Nephron (organoid): ENCODE measurements around the gene GALNT9.
A peak's percentile ranks its signal among the peaks of the same experiment; 100 is the strongest.

Source experiments
- H3K27ac Mint-ChIP-seq, 3 experiments: 2 replicates each; pipeline ENCODE4 v1.8.0; 2020; ENCODE audit warnings: mixed read lengths in 3 of 3, mild to moderate bottlenecking in 2 of 3, moderate library complexity in 1 of 3
- H3K27me3 Mint-ChIP-seq: 2 replicates; pipeline ENCODE4 v1.8.0; 2021; ENCODE audit warnings: low read depth, mild to moderate bottlenecking, moderate library complexity, mixed read lengths
- H3K36me3 Mint-ChIP-seq: 2 replicates; pipeline ENCODE4 v1.8.0; 2020; ENCODE audit warnings: low read depth, mixed read lengths
- H3K4me1 Mint-ChIP-seq: 2 replicates; pipeline ENCODE4 v1.8.0; 2020; ENCODE audit warnings: mixed read lengths
- H3K4me3 Mint-ChIP-seq, 3 experiments: 2 replicates each; pipeline ENCODE4 v1.8.0; 2020; ENCODE audit warnings: mild to moderate bottlenecking in 3 of 3, mixed read lengths in 3 of 3, moderate library complexity in 2 of 3
- H3K9me3 Mint-ChIP-seq: 2 replicates; pipeline ENCODE4 v1.8.0; 2020; ENCODE audit warnings: mixed read lengths
- TF ChIP-seq, protein P1 (sequence below), 3 experiments: fragments of 200-600 bp; sonication (generic); IDR thresholded peaks; one replicate each; pipeline ENCODE4 v1.5.0; 2021; ENCODE audit warnings: antibody characterized with exemption in 3 of 3; ENCODE audit not compliant: unreplicated experiment in 3 of 3

GALNT9 gene

DNA sequence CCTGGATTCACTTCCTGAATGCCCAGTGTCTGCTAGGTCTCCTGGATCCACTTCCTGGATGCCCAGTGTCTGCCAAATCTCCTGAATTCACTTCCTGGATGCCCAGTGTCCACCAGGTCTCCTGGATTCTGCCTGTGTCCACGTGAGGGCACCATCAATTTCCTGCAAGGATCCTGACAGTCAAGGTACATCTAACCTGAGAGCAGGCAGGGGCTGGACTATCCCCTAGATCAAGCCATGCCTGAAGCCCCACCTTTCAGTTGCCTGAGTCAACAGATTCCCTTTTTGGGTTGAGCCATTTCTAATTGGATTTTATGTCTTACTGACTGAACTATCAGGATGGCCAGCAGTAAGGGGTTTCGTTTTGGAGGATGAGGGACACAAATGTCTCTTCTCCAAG lies 49.5 kb downstream of the GALNT9 start:
- TF ChIP-seq, protein P1, sequence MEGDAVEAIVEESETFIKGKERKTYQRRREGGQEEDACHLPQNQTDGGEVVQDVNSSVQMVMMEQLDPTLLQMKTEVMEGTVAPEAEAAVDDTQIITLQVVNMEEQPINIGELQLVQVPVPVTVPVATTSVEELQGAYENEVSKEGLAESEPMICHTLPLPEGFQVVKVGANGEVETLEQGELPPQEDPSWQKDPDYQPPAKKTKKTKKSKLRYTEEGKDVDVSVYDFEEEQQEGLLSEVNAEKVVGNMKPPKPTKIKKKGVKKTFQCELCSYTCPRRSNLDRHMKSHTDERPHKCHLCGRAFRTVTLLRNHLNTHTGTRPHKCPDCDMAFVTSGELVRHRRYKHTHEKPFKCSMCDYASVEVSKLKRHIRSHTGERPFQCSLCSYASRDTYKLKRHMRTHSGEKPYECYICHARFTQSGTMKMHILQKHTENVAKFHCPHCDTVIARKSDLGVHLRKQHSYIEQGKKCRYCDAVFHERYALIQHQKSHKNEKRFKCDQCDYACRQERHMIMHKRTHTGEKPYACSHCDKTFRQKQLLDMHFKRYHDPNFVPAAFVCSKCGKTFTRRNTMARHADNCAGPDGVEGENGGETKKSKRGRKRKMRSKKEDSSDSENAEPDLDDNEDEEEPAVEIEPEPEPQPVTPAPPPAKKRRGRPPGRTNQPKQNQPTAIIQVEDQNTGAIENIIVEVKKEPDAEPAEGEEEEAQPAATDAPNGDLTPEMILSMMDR (IDR thresholded peaks at IDR 0.05; ENCODE audit: unreplicated experiment in 3 of 3) = no peak
- no peak overlapping the region for H3K4me3 Mint-ChIP-seq
- peaks cover 28% of the 10 kb centered on the region for H3K27me3 Mint-ChIP-seq
- no peaks in the 10 kb centered on the region for H3K9me3 Mint-ChIP-seq
- no peaks in the 10 kb centered on the region for H3K36me3 Mint-ChIP-seq
- H3K27ac Mint-ChIP-seq = peak overlapping the region; percentile 47 to 55 (median 54)
- peaks cover 59% of the 10 kb centered on the region for H3K4me1 Mint-ChIP-seq

DNA sequence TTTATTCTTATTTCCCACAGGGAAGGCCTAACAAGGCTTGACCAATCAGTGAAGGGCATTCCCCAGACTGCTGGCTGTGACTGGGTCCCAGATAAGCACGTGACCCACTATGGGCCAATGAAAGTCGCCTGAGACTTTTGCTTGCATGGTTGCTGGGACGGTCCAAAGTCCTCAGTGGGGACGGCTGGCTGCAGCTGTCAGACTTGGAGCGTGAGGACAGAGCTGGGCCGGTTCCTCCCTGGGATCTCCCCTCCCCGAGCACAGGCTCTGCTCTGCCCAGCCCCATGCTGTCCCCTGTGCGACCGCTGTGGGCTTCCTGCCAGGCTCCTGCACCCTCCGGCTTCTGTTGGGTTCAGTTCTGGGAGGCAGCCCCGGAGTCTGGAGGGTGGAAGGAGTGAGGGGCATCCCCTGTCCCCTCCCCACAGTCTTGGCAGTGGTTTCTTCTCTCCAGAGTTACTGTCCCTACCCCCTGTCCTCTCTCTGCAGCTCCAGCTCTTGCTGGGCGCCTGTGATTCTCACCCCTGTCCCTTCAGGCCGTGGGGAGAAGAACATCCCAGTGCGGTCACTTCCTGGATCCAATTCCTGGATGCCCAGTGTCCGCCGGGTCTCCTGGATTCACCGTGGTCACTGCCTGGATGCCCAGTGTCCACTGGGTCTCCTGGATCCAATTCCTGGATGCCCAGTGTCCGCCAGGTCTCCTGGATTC lies 50.1 kb downstream of the GALNT9 start:
- TF ChIP-seq, protein P1 (IDR thresholded peaks at IDR 0.05; ENCODE audit: unreplicated experiment in 3 of 3) = no peak
- peak overlapping the region; percentile 47 to 81 (median 55) for H3K27ac Mint-ChIP-seq
- H3K9me3 Mint-ChIP-seq = no peaks in the 10 kb centered on the region
- H3K27me3 Mint-ChIP-seq = peaks cover 30% of the 10 kb centered on the region
- H3K4me3 Mint-ChIP-seq = peak overlapping the region in 1 of 3 experiments; percentile 53
- H3K4me1 Mint-ChIP-seq = peaks cover 62% of the 10 kb centered on the region
- no peaks in the 10 kb centered on the region for H3K36me3 Mint-ChIP-seq

DNA sequence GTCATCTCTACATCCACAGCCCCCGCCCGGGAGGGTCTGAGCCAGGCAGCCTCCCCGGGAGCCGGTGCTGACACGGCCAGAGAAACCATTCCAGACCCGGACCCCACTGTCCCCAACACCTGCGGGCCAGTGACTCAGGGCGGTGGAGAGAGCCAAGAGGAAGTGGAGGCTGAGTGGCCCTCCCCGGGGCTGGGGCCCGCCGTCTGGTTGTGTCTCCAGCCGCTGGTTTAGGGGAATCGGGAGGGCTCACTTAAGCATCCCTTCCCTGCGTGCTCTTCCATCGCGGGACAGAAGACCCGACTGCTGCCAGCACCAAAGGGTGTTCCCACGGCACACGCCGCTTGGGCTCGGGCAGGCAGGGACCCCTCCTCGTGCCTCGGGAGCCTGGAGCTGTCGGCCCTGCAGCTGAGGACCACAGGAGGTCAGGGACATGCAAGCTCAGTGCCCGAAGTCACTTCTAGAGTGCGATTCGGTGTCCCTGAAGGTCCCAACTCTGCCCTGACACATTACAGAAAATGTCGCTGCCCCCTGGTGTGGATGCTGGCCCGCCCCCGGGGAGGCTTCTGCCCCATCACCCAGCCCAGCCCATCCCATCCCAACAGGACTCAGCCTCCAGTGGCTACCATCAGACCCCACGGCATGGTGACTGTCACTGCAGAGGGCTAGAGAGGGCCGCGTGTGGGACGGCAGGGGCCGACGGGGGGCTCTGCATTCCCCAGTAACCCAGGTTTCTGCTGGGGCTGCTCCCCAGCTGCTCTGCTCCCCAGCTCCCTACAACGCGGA lies 50.8 kb downstream of the GALNT9 start:
- Mint-ChIP-seq H3K36me3 (no peaks in the 10 kb centered on the region), H3K9me3 (no peaks in the 10 kb centered on the region), H3K4me1 (peaks cover 56% of the 10 kb centered on the region), H3K27ac (peak overlapping the region in 2 of 3 experiments; percentile 47 to 81), H3K27me3 (peaks cover 23% of the 10 kb centered on the region), H3K4me3 (peak overlapping the region in 1 of 3 experiments; percentile 53)
- TF ChIP-seq, protein P1 (IDR thresholded peaks at IDR 0.05; ENCODE audit: unreplicated experiment in 3 of 3) = no peak

DNA sequence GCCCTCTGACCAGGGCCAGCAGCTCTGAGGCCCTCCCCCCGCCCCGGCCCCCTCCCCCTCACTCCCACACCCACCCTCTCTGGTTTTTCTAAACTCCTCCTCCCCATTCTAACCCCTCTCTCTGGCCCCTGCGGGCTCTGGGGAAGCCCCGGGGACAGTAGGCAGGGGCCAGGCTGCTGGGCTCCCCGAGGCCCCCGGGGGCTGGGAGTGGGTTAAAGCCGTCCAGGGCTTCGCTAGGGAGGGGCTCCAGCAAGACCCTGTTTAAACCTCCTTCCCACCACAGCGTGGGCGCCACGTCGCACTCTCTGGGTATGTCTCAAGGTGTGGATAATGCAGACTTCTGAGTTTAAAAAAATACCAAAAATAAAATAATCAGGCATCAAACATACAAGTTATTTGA lies 51.4 kb downstream of the GALNT9 start:
- Mint-ChIP-seq H3K36me3 (no peaks in the 10 kb centered on the region), H3K27ac (peak overlapping the region in 1 of 3 experiments; percentile 72), H3K27me3 (peaks cover 19% of the 10 kb centered on the region), H3K9me3 (no peaks in the 10 kb centered on the region), H3K4me1 (peaks cover 59% of the 10 kb centered on the region), H3K4me3 (peak overlapping the region in 1 of 3 experiments; percentile 43)
- TF ChIP-seq, protein P1 (IDR thresholded peaks at IDR 0.05; ENCODE audit: unreplicated experiment in 3 of 3) = no peak

DNA sequence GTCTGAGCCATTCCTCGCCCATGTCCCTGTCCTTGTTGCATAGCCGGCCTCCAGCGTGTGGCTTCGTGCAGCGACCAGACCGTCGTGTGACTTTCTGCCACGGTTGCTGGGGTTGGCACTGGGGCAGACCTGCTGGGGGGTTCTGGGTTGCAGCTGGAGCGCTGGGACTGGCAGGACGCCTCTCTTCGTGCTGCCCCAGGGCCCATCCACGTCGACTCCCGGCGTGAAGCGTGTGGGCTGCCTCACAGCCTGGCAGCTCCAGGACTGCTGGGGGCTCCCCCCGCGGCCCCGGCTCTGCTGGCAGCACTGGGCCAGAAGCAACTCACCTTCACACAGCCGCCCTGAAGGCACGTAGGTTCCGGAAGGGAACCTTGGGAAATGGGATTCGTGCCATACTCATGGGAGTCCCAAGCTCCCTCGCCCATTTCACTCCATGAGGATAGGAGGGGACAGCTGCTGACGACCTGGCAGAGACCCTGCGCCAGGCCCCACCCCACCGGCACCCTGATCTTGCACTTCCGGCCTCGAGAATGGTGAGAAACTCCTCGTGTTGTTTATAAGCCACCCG lies 51.9 kb downstream of the GALNT9 start:
- peaks cover 24% of the 10 kb centered on the region for H3K27me3 Mint-ChIP-seq
- no peaks in the 10 kb centered on the region for H3K36me3 Mint-ChIP-seq
- peak overlapping the region in 1 of 3 experiments; percentile 36 for H3K4me3 Mint-ChIP-seq
- no peaks in the 10 kb centered on the region for H3K9me3 Mint-ChIP-seq
- peak overlapping the region; percentile 48 to 67 (median 66) for H3K27ac Mint-ChIP-seq
- TF ChIP-seq, protein P1 (IDR thresholded peaks at IDR 0.05; ENCODE audit: unreplicated experiment in 3 of 3) = no peak
- H3K4me1 Mint-ChIP-seq = peaks cover 60% of the 10 kb centered on the region
